ENCODE measurements around the gene SORCS2.

- TF ChIP-seq, protein P1, sequence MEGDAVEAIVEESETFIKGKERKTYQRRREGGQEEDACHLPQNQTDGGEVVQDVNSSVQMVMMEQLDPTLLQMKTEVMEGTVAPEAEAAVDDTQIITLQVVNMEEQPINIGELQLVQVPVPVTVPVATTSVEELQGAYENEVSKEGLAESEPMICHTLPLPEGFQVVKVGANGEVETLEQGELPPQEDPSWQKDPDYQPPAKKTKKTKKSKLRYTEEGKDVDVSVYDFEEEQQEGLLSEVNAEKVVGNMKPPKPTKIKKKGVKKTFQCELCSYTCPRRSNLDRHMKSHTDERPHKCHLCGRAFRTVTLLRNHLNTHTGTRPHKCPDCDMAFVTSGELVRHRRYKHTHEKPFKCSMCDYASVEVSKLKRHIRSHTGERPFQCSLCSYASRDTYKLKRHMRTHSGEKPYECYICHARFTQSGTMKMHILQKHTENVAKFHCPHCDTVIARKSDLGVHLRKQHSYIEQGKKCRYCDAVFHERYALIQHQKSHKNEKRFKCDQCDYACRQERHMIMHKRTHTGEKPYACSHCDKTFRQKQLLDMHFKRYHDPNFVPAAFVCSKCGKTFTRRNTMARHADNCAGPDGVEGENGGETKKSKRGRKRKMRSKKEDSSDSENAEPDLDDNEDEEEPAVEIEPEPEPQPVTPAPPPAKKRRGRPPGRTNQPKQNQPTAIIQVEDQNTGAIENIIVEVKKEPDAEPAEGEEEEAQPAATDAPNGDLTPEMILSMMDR (conservative IDR thresholded peaks at IDR 0.05; ENCODE audit: low read length), result no peak
- no peak for TF ChIP-seq EZH2phosphoT487 (IDR thresholded peaks at IDR 0.05; ENCODE audit: borderline replicate concordance, low read depth, low read length)
These were observed 473.7 kb downstream of the SORCS2 start for GRCh38 chr4:7666011-7666410.

All from OCI-LY7 (cell line).